ENCODE measurements around the gene SMYD3. TPM values are rescaled to one million over a fixed set of nuclear protein-coding genes. Genes with fewer than 3 reads are reported as not detected.

SMYD3 gene
- total and polyA plus RNA-seq, 2 of the 13 experiments (the other 11 are each of a cell fraction or from before 2014, with no cell fraction given), result 27.7 to 35.8 TPM

- no peak for TF ChIP-seq GABPA (IDR thresholded peaks at IDR 0.05; ENCODE audit: low read depth, low read length)
- TF ChIP-seq GABPA (CRISPR knock-in tag; IDR thresholded peaks at IDR 0.05; ENCODE audit: low read depth), result no peak
- TF ChIP-seq TP53 (CRISPR knock-in tag; conservative IDR thresholded peaks at IDR 0.05), result no peak
- TF ChIP-seq SRSF9 (IDR thresholded peaks at IDR 0.05; ENCODE audit: borderline replicate concordance, insufficient read depth, low read depth, low read length, poor library complexity, severe bottlenecking), result no peak
- no peak overlapping the region for H3K4me3 ChIP-seq (replicated peaks in 1 of 3; ENCODE audit: insufficient read depth in 1 of 3, low read depth in 2 of 3, low read length in 3 of 3)
- DNase-seq (ENCODE audit: low spot score) (no peak), FAIRE-seq (no peak), ATAC-seq (no peak)
- in situ Hi-C loops (cut with HindIII; ENCODE audit: extremely low pct_ligation_motif_present, low pct_unique_long_range_greater_than_20kb) (loop anchor here (25.0 kb wide), 1 partner anchor 1326 kb away; the partner anchor contains the start of gene KIF26B), intact Hi-C loops (cut with micrococcal nuclease; ENCODE audit: unreplicated experiment) (no loop called here)
- H3K27me3 ChIP-seq (ENCODE audit: control insufficient read depth in 1 of 2, insufficient read depth in 2 of 2, low read length in 2 of 2), result no peaks in the 10 kb centered on the region; a peak in 1 of 5 replicates
- POLR2A ChIA-PET, result no interaction called here
- BruUV-seq (replicated peaks), result no TSS peak
- CTCF ChIA-PET (ENCODE audit: low intra/inter-chr PET ratio, low total read pairs), result no interaction called here
- H4K20me1 ChIP-seq (ENCODE audit: insufficient read depth, low read length), result no peaks in the 10 kb centered on the region
- peaks cover 7% of the 10 kb centered on the region for H3K79me2 ChIP-seq (ENCODE audit: insufficient read depth, low read length)
- H3K36me3 ChIP-seq (replicated peaks in 1 of 2; ENCODE audit: control insufficient read depth in 1 of 2, insufficient read depth in 2 of 2, low read length in 2 of 2), result no peaks in the 10 kb centered on the region
- H3K4me1 ChIP-seq (ENCODE audit: insufficient read depth, low read length), result no peaks in the 10 kb centered on the region
- no peak overlapping the region for H3K27ac ChIP-seq (ENCODE audit: extremely low read length, insufficient read depth, low read length)
- H2AFZ ChIP-seq (ENCODE audit: low read length), result no peak overlapping the region
- no peak overlapping the region for H3K4me2 ChIP-seq (ENCODE audit: low read depth, low read length)
- no peak overlapping the region for H3K9ac ChIP-seq (ENCODE audit: insufficient read depth, low read depth, low read length)
- H3K9me3 ChIP-seq (ENCODE audit: low read length), result no peaks in the 10 kb centered on the region
- WGBS (ENCODE audit: low lambda C conversion rate), result 96% methylated on average over 6 of the region's 6 CpGs
These were observed 18.4 kb downstream of the SMYD3 start for GRCh38 chr1:246488674-246489073.

GRCh38 chr1:246483569-246483933, 23.5 kb downstream of the SMYD3 start:
- DNase-seq (ENCODE audit: low spot score) (no peak), FAIRE-seq (no peak), ATAC-seq (no peak)
- H3K27me3 ChIP-seq (ENCODE audit: control insufficient read depth in 1 of 2, insufficient read depth in 2 of 2, low read length in 2 of 2), result no peaks in the 10 kb centered on the region
- H3K4me3 ChIP-seq (replicated peaks in 1 of 3; ENCODE audit: insufficient read depth in 1 of 3, low read depth in 2 of 3, low read length in 3 of 3), result no peak overlapping the region
- no peaks in the 10 kb centered on the region for H3K4me1 ChIP-seq (ENCODE audit: insufficient read depth, low read length)
- CTCF ChIA-PET (ENCODE audit: low intra/inter-chr PET ratio, low total read pairs), result no interaction called here
- no peak overlapping the region for H3K4me2 ChIP-seq (ENCODE audit: low read depth, low read length)
- H3K9me3 ChIP-seq (ENCODE audit: low read length), result no peaks in the 10 kb centered on the region
- no peaks in the 10 kb centered on the region for H4K20me1 ChIP-seq (ENCODE audit: insufficient read depth, low read length)
- H3K9ac ChIP-seq (ENCODE audit: insufficient read depth, low read depth, low read length), result no peak overlapping the region
- no peak overlapping the region for H2AFZ ChIP-seq (ENCODE audit: low read length)
- intact Hi-C loops (cut with micrococcal nuclease; ENCODE audit: unreplicated experiment) (no loop called here), in situ Hi-C loops (cut with HindIII; ENCODE audit: extremely low pct_ligation_motif_present, low pct_unique_long_range_greater_than_20kb) (loop anchor here (25.0 kb wide), 1 partner anchor 1321 kb away; the partner anchor contains the start of gene KIF26B)
- BruUV-seq (replicated peaks), result no TSS peak
- POLR2A ChIA-PET, result no interaction called here
- H3K27ac ChIP-seq (ENCODE audit: extremely low read length, insufficient read depth, low read length), result no peak overlapping the region
- no peaks in the 10 kb centered on the region for H3K36me3 ChIP-seq (replicated peaks in 1 of 2; ENCODE audit: control insufficient read depth in 1 of 2, insufficient read depth in 2 of 2, low read length in 2 of 2)
- H3K79me2 ChIP-seq (ENCODE audit: insufficient read depth, low read length), result peaks cover 4% of the 10 kb centered on the region
- TF ChIP-seq, protein P1, sequence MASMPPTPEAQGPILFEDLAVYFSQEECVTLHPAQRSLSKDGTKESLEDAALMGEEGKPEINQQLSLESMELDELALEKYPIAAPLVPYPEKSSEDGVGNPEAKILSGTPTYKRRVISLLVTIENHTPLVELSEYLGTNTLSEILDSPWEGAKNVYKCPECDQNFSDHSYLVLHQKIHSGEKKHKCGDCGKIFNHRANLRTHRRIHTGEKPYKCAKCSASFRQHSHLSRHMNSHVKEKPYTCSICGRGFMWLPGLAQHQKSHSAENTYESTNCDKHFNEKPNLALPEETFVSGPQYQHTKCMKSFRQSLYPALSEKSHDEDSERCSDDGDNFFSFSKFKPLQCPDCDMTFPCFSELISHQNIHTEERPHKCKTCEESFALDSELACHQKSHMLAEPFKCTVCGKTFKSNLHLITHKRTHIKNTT (CRISPR knock-in tag; IDR thresholded peaks at IDR 0.05), result no peak
- no peak for TF ChIP-seq ZBTB20 (CRISPR knock-in tag; IDR thresholded peaks at IDR 0.05; ENCODE audit: borderline replicate concordance, low read depth)
- TF ChIP-seq KDM4B (CRISPR knock-in tag; IDR thresholded peaks at IDR 0.05), result no peak
- TF ChIP-seq HMG20A (CRISPR knock-in tag; IDR thresholded peaks at IDR 0.05; ENCODE audit: borderline replicate concordance), result no peak
- no peak for TF ChIP-seq TAF15 (IDR thresholded peaks at IDR 0.05; ENCODE audit: low read depth, low read length, poor library complexity, severe bottlenecking)
- TF ChIP-seq SALL1 (CRISPR knock-in tag; IDR thresholded peaks at IDR 0.05), result no peak
- TF ChIP-seq ZNF761 (CRISPR knock-in tag; conservative IDR thresholded peaks at IDR 0.05), result no peak
- no peak for TF ChIP-seq ERF (CRISPR knock-in tag; IDR thresholded peaks at IDR 0.05)
- no peak for TF ChIP-seq ZNF678 (CRISPR knock-in tag; IDR thresholded peaks at IDR 0.05)
- no peak for TF ChIP-seq MED13 (CRISPR knock-in tag; IDR thresholded peaks at IDR 0.05)
- TF ChIP-seq CC2D1A (CRISPR knock-in tag; IDR thresholded peaks at IDR 0.05), result no peak
- TF ChIP-seq, protein P2, sequence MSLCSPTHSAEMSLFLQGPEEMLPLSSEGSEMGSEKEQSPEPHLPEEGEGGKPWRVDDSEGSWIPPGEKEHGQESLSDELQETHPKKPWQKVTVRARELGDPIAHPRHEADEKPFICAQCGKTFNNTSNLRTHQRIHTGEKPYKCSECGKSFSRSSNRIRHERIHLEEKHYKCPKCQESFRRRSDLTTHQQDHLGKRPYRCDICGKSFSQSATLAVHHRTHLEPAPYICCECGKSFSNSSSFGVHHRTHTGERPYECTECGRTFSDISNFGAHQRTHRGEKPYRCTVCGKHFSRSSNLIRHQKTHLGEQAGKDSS (CRISPR knock-in tag; IDR thresholded peaks at IDR 0.05; ENCODE audit: borderline replicate concordance, low read depth), result no peak
- no peak for TF ChIP-seq ZNF781 (CRISPR knock-in tag; IDR thresholded peaks at IDR 0.05; ENCODE audit: borderline replicate concordance, not compliant biosample characterization)
- TF ChIP-seq, protein P3, sequence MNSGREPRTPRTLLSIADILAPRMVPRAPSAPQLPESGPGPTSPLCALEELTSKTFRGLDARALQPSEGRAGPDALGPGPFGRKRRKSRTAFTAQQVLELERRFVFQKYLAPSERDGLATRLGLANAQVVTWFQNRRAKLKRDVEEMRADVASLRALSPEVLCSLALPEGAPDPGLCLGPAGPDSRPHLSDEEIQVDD (CRISPR knock-in tag; IDR thresholded peaks at IDR 0.05; ENCODE audit: borderline replicate concordance), result no peak
- no peak for TF ChIP-seq RORA (CRISPR knock-in tag; IDR thresholded peaks at IDR 0.05)
